GM12878 (cell line): ENCODE measurements around the gene GRIN3A.

Source experiments
- CBX3 ChIP-seq: fragments of 200-600 bp; sonication (generic); IDR thresholded peaks from 2 replicates; pipeline ENCODE4 v1.6.1; 2016; ENCODE audit warnings: low read depth, borderline replicate concordance
- ETV6 ChIP-seq, 2 experiments: fragments of 450-650 bp in 1 of 2; IDR thresholded peaks in 1 of 2; conservative IDR thresholded peaks in 1 of 2; 2 replicates each; pipeline ENCODE4 v1.6.1; 2014; ENCODE audit warnings: antibody characterized with exemption in 1 of 2, borderline replicate concordance in 1 of 2, low read depth in 1 of 2, mild to moderate bottlenecking in 1 of 2, moderate library complexity in 1 of 2
- JUND ChIP-seq: IDR thresholded peaks from 2 replicates; pipeline ENCODE4 v1.6.1; 2012; ENCODE audit warnings: low read depth, mild to moderate bottlenecking, low read length, improper control_type of control experiment, moderate library complexity
- NR2C2 ChIP-seq: IDR thresholded peaks from 2 replicates; pipeline ENCODE4 v1.6.1; 2011; ENCODE audit warnings: borderline replicate concordance, low read depth; ENCODE audit not compliant: control insufficient read depth, insufficient read length
- RCOR1 ChIP-seq: conservative IDR thresholded peaks from 2 replicates; pipeline ENCODE4 v1.6.1; 2012; ENCODE audit warnings: low read depth, low read length, improper control_type of control experiment
- TF ChIP-seq, protein P1 (sequence below), 3 experiments: IDR thresholded peaks in 2 of 3; conservative IDR thresholded peaks in 1 of 3; 2 replicates each; pipeline ENCODE4 v1.5.1; 2011; ENCODE audit warnings: low read depth in 3 of 3, low read length in 3 of 3, mild to moderate bottlenecking in 3 of 3, control low read depth in 2 of 3, moderate library complexity in 2 of 3, inconsistent platforms in 1 of 3, mixed read lengths in 1 of 3; ENCODE audit not compliant: control insufficient read depth in 2 of 3, insufficient read depth in 1 of 3; ENCODE audit errors: extremely low read depth in 1 of 3

DNA sequence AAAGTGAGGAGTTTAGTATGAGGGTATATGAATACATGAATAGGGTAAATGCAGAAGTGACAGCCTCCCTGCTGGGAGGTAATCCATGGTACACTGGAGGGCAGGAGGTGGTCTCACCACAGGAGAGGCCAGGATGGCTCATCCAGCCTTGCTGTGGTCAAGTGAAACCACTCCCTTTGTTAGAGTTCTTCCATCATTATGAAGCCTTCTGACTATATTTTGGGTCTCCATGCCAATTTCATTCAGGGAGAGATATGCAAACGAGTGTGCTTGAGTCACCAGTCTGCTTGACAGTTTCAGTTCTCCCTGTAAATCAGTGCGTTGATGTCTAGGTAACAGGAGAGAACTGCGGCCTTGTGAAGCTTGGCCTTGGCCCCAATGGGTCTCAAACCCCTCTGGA is 160.1 kb downstream of the GRIN3A start:
- TF ChIP-seq JUND: no peak
- TF ChIP-seq NR2C2: no peak
- TF ChIP-seq, protein P1, sequence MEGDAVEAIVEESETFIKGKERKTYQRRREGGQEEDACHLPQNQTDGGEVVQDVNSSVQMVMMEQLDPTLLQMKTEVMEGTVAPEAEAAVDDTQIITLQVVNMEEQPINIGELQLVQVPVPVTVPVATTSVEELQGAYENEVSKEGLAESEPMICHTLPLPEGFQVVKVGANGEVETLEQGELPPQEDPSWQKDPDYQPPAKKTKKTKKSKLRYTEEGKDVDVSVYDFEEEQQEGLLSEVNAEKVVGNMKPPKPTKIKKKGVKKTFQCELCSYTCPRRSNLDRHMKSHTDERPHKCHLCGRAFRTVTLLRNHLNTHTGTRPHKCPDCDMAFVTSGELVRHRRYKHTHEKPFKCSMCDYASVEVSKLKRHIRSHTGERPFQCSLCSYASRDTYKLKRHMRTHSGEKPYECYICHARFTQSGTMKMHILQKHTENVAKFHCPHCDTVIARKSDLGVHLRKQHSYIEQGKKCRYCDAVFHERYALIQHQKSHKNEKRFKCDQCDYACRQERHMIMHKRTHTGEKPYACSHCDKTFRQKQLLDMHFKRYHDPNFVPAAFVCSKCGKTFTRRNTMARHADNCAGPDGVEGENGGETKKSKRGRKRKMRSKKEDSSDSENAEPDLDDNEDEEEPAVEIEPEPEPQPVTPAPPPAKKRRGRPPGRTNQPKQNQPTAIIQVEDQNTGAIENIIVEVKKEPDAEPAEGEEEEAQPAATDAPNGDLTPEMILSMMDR (IDR thresholded peaks at IDR 0.05 in 2 of 3, conservative IDR thresholded peaks at IDR 0.05 in 1 of 3; ENCODE audit: control insufficient read depth in 2 of 3, extremely low read depth in 1 of 3, insufficient read depth in 1 of 3, low read depth in 3 of 3, low read length in 3 of 3): no peak
- TF ChIP-seq CBX3: no peak
- TF ChIP-seq ETV6 (conservative IDR thresholded peaks at IDR 0.05 in 1 of 2, IDR thresholded peaks at IDR 0.05 in 1 of 2; ENCODE audit: borderline replicate concordance in 1 of 2, low read depth in 1 of 2): no peak
- TF ChIP-seq RCOR1: no peak
